ENCODE measurements around the gene DDOST.

GRCh38 chr1:20604678-20605077, 56.5 kb downstream of the DDOST start:
- TF ChIP-seq CTCF (IDR thresholded peaks at IDR 0.05): no peak
- no peak for TF ChIP-seq POLR2A (IDR thresholded peaks at IDR 0.05)

All from gastroesophageal sphincter (tissue), 3 donors.